Stimulated activated CD4-positive, alpha-beta T cell treated with anti-CD3 and anti-CD28 coated beads, TNF-alpha, amount 100 ng/mL, for 1 hour (primary cell): ENCODE data around the gene BOD1.

Experiments used
- DNase-seq, 3 donors: peaks; one replicate each; pipeline ENCODE4 v3.0.0-alpha.2; 2020; ENCODE audit warnings: low read depth in 3 of 3, low spot score in 1 of 3

The BOD1 gene

GRCh38 chr5:173577166-173577565, 39.3 kb downstream of the BOD1 start:
- DNase-seq = no peak

- DNase-seq = no peak
Measured at GRCh38 chr5:173575985-173576384, 40.5 kb downstream of the BOD1 start.

- no peak for DNase-seq
Measured at GRCh38 chr5:173574983-173575382, 41.5 kb downstream of the BOD1 start.

- DNase-seq = peak in 2 of 3 donors; percentile 33 to 57
Measured at GRCh38 chr5:173573126-173573960, 43.1 kb downstream of the BOD1 start.

- DNase-seq = no peak
Measured at GRCh38 chr5:173572431-173573125, 43.9 kb downstream of the BOD1 start.

GRCh38 chr5:173570321-173571090, 45.9 kb downstream of the BOD1 start:
- no peak for DNase-seq

- no peak for DNase-seq
Measured at GRCh38 chr5:173568703-173569102, 47.7 kb downstream of the BOD1 start.

GRCh38 chr5:173568128-173568527, 48.3 kb downstream of the BOD1 start:
- DNase-seq = no peak

- DNase-seq = no peak
Measured at GRCh38 chr5:173567548-173567947, 48.9 kb downstream of the BOD1 start.

GRCh38 chr5:173565491-173566072, 50.9 kb downstream of the BOD1 start:
- DNase-seq = no peak

GRCh38 chr5:173564106-173564505, 52.3 kb downstream of the BOD1 start:
- no peak for DNase-seq

- DNase-seq = no peak
Measured at GRCh38 chr5:173563246-173563645, 53.2 kb downstream of the BOD1 start.

- no peak for DNase-seq
Measured at GRCh38 chr5:173562451-173562850, 54.0 kb downstream of the BOD1 start.
